Astrocyte of the cerebellum (primary cell): ENCODE data around the gene UQCRC2.

ENCODE experiments used
- DNase-seq: peaks from one replicate; pipeline ENCODE4 v3.0.0-alpha.2; 2011; ENCODE audit warnings: low read depth
- H3K4me3 ChIP-seq: 2 replicates; pipeline ENCODE4 v1.5.1; 2011; ENCODE audit warnings: mild to moderate bottlenecking, low read depth, low read length, moderate library complexity
- in situ Hi-C: cut with HindIII; loops from 2 replicates; pipeline ENCODE4 v1.10.0; 2017; ENCODE audit warnings: low sequenced_read_pairs
- TF ChIP-seq, protein P1 (sequence below): IDR thresholded peaks from 2 replicates; pipeline ENCODE4 v1.5.1; 2012; ENCODE audit warnings: low read length, low read depth, moderate library complexity, mild to moderate bottlenecking; ENCODE audit errors: missing control alignments

Gene UQCRC2

DNA sequence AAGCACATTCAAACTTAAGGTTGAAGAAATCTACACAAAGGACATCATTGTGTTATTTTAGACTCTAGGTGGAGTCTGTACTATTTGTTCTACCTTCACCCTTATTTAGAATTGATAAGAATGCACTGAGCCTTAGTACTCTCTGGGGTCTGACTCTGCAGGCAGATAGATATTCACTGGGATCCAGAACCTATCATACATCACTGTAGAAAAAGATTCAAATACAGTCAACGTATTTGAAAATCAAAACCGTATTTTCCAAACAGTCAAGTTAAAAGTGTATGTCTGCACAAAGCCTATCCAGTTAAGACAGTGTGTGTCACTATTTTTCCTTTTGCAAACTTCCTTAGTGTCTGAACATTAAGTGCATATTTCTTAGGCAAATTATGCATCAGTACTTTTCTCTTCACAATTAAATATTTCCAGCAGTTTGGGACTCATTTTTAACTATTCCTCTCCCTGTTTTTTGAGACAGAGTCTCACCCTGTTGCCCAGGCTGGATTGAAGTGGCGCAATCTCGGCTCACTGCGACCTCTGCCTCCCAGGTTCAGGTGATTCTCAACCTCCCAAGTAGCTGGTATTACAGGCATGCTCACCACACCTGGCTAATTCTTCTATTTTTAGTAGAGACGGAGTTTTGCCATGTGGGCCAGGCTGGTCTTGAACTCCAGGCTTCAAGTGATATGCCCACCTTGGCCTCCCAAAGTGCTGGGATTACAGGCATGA, 77.1 kb downstream of the UQCRC2 start:
- no peak for DNase-seq
- in situ Hi-C loops = no loop called here
- TF ChIP-seq, protein P1, sequence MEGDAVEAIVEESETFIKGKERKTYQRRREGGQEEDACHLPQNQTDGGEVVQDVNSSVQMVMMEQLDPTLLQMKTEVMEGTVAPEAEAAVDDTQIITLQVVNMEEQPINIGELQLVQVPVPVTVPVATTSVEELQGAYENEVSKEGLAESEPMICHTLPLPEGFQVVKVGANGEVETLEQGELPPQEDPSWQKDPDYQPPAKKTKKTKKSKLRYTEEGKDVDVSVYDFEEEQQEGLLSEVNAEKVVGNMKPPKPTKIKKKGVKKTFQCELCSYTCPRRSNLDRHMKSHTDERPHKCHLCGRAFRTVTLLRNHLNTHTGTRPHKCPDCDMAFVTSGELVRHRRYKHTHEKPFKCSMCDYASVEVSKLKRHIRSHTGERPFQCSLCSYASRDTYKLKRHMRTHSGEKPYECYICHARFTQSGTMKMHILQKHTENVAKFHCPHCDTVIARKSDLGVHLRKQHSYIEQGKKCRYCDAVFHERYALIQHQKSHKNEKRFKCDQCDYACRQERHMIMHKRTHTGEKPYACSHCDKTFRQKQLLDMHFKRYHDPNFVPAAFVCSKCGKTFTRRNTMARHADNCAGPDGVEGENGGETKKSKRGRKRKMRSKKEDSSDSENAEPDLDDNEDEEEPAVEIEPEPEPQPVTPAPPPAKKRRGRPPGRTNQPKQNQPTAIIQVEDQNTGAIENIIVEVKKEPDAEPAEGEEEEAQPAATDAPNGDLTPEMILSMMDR = no peak
- no peak overlapping the region for H3K4me3 ChIP-seq

DNA sequence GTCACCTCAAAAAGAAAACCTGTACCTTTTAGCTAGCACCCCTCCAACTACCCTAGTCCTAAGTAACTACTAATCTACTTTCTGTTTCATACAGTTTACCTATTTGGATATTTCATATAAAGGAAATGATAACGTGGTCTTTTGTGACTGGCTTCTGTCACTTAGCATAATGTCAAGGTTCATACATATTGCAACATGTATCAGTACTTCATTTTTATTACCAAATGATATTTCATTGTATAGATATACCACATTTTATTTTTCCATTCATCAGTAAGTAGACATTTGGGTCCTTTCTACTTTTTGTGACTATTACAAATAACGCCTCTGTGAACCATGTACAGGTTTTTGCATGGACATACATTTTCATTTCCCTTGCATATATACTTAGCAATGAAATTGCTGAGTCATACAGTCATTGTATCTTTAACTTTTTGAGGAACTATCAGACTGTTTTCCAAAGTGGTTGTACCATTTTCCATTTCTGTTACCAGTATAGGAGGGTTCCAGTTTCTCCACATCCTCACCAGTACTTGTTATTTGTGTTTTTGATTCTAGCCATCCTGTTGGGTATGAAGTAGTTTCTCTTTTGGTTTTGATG, 78.4 kb downstream of the UQCRC2 start:
- TF ChIP-seq, protein P1 = no peak
- H3K4me3 ChIP-seq = no peak overlapping the region
- in situ Hi-C loops = no loop called here
- DNase-seq = no peak
